ENCODE measurements around the gene TMEM167A. TPM values are rescaled to one million over a fixed set of nuclear protein-coding genes. Genes with fewer than 3 reads are reported as not detected.

The TMEM167A gene
- total RNA-seq, 4 donors from 2014 or later = 18.8 to 32.3 (median 25.5) TPM

DNA sequence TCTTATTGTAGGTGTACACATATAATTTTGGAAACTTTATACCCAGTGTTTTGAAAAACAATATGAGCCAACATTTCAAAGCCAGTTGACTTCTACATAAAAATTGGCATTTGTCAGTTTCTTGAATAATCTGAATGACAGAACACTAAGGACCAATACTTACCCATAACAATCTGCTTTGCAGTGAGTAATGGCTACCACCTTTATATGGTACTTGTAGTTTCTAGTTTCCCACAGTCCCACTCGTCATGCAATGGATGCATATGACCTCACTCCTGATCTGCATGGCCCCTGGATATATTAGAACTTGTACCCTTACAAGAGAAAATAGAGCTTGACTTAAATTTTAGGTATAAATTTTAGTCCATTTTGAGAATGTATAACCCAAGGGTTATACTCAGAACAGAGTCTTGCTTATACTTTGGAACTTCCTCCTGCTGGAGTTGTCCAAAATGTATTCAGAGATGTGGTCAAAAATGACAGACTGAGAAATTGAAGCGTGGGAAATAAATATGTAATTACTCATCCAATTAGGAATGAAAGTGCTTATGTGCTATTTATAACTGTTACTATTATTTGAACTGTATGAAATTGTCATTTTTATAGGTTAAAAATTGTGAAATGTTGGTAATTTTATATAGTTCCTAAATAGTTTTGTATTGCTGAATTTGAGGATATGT, 19.6 kb upstream of the TMEM167A start:
- DNase-seq (ENCODE audit: low spot score in 2 of 2) = no peak
- intact Hi-C loops (cut with DNase I; ENCODE audit: low total_unique reads) = no loop called here
- no peak overlapping the region for H3K4me3 ChIP-seq (ENCODE audit: low read depth, poor library complexity, severe bottlenecking)
- TF ChIP-seq POLR2A (IDR thresholded peaks at IDR 0.05) = no peak
- TF ChIP-seq, protein P1, sequence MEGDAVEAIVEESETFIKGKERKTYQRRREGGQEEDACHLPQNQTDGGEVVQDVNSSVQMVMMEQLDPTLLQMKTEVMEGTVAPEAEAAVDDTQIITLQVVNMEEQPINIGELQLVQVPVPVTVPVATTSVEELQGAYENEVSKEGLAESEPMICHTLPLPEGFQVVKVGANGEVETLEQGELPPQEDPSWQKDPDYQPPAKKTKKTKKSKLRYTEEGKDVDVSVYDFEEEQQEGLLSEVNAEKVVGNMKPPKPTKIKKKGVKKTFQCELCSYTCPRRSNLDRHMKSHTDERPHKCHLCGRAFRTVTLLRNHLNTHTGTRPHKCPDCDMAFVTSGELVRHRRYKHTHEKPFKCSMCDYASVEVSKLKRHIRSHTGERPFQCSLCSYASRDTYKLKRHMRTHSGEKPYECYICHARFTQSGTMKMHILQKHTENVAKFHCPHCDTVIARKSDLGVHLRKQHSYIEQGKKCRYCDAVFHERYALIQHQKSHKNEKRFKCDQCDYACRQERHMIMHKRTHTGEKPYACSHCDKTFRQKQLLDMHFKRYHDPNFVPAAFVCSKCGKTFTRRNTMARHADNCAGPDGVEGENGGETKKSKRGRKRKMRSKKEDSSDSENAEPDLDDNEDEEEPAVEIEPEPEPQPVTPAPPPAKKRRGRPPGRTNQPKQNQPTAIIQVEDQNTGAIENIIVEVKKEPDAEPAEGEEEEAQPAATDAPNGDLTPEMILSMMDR (IDR thresholded peaks at IDR 0.05) = no peak
- WGBS, 2 donors = 74 to 89% methylated on average over 2 of the region's 2 CpGs

DNA sequence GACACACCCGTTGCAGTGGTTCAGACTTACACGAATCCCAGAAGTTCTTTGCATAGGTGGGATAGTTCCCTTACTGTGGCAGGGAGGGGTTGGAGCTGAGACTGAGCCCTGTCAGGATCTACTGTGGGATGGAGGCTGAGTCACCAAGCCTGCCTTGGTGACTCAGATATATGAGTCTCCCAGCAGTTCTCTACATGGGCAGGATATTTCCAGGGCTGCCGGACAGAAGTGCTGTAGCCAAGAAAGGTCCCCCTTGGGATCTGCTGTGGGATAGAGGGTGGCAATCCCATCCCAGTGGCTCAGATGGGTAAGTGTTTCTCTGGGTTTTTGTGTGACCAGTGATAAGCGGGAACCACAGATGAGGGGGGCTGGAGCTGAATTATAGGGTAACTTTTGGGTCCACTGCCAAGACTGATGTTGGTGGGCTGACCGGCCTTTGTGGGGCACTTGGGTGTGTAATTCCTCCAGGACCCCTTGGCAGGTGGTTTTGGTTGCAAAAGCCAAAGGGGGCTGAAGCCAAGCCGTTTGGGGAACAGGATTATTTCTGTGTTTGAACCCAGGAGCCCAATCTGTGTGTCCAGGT, 18.9 kb upstream of the TMEM167A start:
- TF ChIP-seq, protein P1 (IDR thresholded peaks at IDR 0.05) = no peak
- TF ChIP-seq POLR2A (IDR thresholded peaks at IDR 0.05) = no peak
- H3K4me3 ChIP-seq (ENCODE audit: low read depth, poor library complexity, severe bottlenecking) = no peak overlapping the region
- intact Hi-C loops (cut with DNase I; ENCODE audit: low total_unique reads) = no loop called here
- 80 to 83% methylated on average over 6 of the region's 6 CpGs for WGBS, 2 donors
- DNase-seq (ENCODE audit: low spot score in 2 of 2) = no peak

DNA sequence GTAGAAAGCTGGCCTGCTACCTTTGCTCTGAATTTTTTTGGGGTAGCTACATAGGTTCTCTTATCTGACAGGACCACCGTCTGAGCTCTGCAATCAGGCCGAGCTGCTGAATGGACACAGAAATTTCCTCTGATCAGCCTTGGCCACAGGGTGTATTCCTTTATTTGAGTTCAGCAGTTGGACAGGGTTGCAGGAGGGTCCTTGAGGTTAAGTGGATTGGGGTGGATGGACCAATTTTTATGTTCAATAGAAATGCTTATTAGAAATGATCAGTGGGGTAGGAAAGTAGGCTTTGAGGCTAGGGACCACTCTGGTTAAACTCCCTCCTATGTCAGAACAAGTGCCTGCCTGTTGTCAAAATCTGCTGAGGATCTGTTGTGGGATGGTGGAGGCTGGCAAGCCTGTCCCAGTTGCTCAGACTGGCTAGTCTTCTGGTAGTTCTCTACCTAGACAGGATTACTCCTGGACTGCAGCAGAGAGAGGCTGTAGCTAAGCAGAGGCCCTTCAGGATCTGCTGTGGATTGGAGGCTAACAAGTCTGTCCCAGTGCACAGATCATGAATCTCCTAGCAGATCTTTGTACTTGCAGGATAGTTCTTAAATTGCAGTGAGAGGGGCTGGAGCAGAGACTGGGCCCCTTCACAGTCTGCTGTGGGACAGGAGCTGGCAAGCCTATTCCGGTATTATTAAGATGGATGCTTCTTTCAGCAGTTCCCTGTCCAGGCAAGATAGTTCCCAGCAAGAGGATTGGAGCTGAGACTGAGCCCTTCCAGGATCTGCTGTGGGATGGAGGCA, 18.2 kb upstream of the TMEM167A start:
- TF ChIP-seq, protein P1 (IDR thresholded peaks at IDR 0.05) = no peak
- TF ChIP-seq POLR2A (IDR thresholded peaks at IDR 0.05) = no peak
- intact Hi-C loops (cut with DNase I; ENCODE audit: low total_unique reads) = no loop called here
- WGBS, 2 donors = 92 to 97% methylated on average over 3 of the region's 3 CpGs
- DNase-seq (ENCODE audit: low spot score in 2 of 2) = no peak
- no peak overlapping the region for H3K4me3 ChIP-seq (ENCODE audit: low read depth, poor library complexity, severe bottlenecking)

DNA sequence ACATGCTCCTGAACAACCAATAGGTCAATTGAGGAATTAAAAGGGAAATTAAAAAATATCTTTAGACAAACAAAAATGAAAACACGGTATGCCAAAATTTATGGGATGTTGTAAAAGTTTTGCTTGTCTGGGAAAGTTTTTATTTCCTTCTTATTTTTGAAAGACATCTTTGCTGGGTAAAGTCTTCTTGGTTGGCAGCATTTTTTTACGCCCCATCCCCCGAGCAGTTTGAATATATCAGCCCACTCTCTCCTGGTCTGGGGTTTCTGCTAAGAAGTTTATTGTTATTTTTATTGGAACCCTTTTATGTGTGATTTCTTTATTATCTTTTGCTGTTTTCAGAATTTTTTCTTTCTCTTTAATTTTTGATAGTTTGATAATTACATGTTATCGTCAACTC, 16.5 kb upstream of the TMEM167A start:
- intact Hi-C loops (cut with DNase I; ENCODE audit: low total_unique reads) = no loop called here
- 95 to 97% methylated on average over 4 of the region's 4 CpGs for WGBS, 2 donors
- DNase-seq (ENCODE audit: low spot score in 2 of 2) = no peak
- no peak overlapping the region for H3K4me3 ChIP-seq (ENCODE audit: low read depth, poor library complexity, severe bottlenecking)
- TF ChIP-seq, protein P1 (IDR thresholded peaks at IDR 0.05) = no peak
- no peak for TF ChIP-seq POLR2A (IDR thresholded peaks at IDR 0.05)

DNA sequence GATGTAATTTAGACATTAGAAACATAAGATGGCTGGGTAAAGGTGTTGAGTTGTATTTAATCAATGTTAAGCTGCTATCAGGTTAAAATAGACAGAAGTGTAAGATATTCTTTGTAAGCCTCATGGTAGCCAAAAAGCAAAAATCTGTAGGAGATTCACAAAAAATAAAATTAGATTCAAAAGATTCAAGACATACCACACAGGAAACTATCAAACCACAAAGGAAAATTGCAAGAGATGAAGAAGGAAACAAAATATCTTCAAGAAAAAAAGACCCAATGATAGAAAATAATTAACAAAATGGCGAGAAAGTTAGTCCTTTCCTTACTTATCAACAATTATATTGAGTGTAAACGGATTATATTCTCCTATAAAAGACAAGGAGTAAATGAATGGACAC, 15.4 kb upstream of the TMEM167A start:
- intact Hi-C loops (cut with DNase I; ENCODE audit: low total_unique reads) = no loop called here
- WGBS, 2 donors = 85 to 92% methylated on average over 2 of the region's 2 CpGs

More for the DNA sequence above, 15.4 kb upstream of the TMEM167A start:
- no peak for DNase-seq (ENCODE audit: low spot score in 2 of 2)
- H3K4me3 ChIP-seq (ENCODE audit: low read depth, poor library complexity, severe bottlenecking) = no peak overlapping the region
- TF ChIP-seq, protein P1 (IDR thresholded peaks at IDR 0.05) = no peak
- TF ChIP-seq POLR2A (IDR thresholded peaks at IDR 0.05) = no peak
